Tongue (tissue), 2 donors: Measurements from ENCODE around the gene NKG7. TPM values are rescaled to one million over a fixed set of nuclear protein-coding genes. Genes with fewer than 3 reads are reported as not detected.

ENCODE experiments used
- DNase-seq: peaks from one replicate; pipeline ENCODE4 v3.0.0-alpha.2; 2015
- total RNA-seq: library from RNA; depleted of rRNA; stranded (reverse); fragments of >200 nt; gene quantifications from one replicate; pipeline ENCODE4 v1.2.3, GENCODE V29; 2014

The NKG7 gene
- total RNA-seq, 1 donor from 2014 or later, result 2.3 TPM

- peak; percentile 66 for DNase-seq
Measured at GRCh38 chr19:51359294-51359693, 13.2 kb downstream of the NKG7 start.

GRCh38 chr19:51357952-51358351, 14.5 kb downstream of the NKG7 start:
- DNase-seq, result no peak

GRCh38 chr19:51356159-51356801, 16.2 kb downstream of the NKG7 start:
- no peak for DNase-seq

- peak; percentile 79 for DNase-seq
Measured at GRCh38 chr19:51354742-51355148, 17.7 kb downstream of the NKG7 start.

- DNase-seq, result no peak
Measured at GRCh38 chr19:51354103-51354741, 18.2 kb downstream of the NKG7 start.

- DNase-seq, result no peak
Measured at GRCh38 chr19:51352783-51353360, 19.6 kb downstream of the NKG7 start.

- no peak for DNase-seq
Measured at GRCh38 chr19:51351266-51351990, 21.0 kb downstream of the NKG7 start.

- no peak for DNase-seq
Measured at GRCh38 chr19:51347209-51347928, 25.1 kb downstream of the NKG7 start.

GRCh38 chr19:51346742-51347141, 25.7 kb downstream of the NKG7 start:
- no peak for DNase-seq

GRCh38 chr19:51345076-51345620, 27.3 kb downstream of the NKG7 start:
- no peak for DNase-seq

GRCh38 chr19:51342631-51343569, 29.6 kb downstream of the NKG7 start:
- DNase-seq, result no peak

- DNase-seq, result no peak
Measured at GRCh38 chr19:51341976-51342580, 30.4 kb downstream of the NKG7 start, which contains the start of gene VSIG10L. Gene VSIG10L, minus strand, starts transcription at chr19:51342139. Its CDS starts 15 bp downstream, at chr19:51342124.

GRCh38 chr19:51341066-51341465, 31.4 kb downstream of the NKG7 start:
- DNase-seq, result no peak

GRCh38 chr19:51339687-51340656, 32.5 kb downstream of the NKG7 start:
- peak; percentile 95 for DNase-seq

- no peak for DNase-seq
Measured at GRCh38 chr19:51339313-51339686, 33.2 kb downstream of the NKG7 start.

GRCh38 chr19:51338563-51339312, 33.7 kb downstream of the NKG7 start:
- peak; percentile 88 for DNase-seq

GRCh38 chr19:51337861-51338562, 34.4 kb downstream of the NKG7 start:
- no peak for DNase-seq
